ENCODE results near the gene KAT8. TPM values are rescaled to one million over a fixed set of nuclear protein-coding genes. Genes with fewer than 3 reads are reported as not detected.

KAT8 gene
- total and polyA plus RNA-seq, 2 of the 4 experiments (the other 2 are of a cell fraction) = 19.4 to 27.4 TPM

GRCh38 chr16:31108035-31108793 is 9.2 kb upstream of the KAT8 start, which contains the start of gene BCKDK:
BCKDK (plus strand) TSS chr16:31108386; CDS start chr16:31109224, 838 bp downstream.
- Histone ChIP-seq H3K4me2 (ENCODE audit: low read depth, low read length) (peak within 1 kb of the TSS; percentile 93), H2AK5ac (ENCODE audit: low read depth, low read length) (peak within 1 kb of the TSS; percentile 90), H2AFZ (replicated peaks; ENCODE audit: low read length, poor library complexity) (peak within 1 kb of the TSS; percentile 95), H2BK15ac (ENCODE audit: low read depth, low read length) (no peak within 1 kb of the TSS), H3K23ac (ENCODE audit: low read depth, low read length) (peak within 1 kb of the TSS; percentile 38; the same call in 1 of the 2 replicates), H2BK120ac (ENCODE audit: low read depth, low read length) (peak within 1 kb of the TSS; percentile 26; the same call in 1 of the 2 replicates), H3K9ac (ENCODE audit: low read depth, low read length) (peak within 1 kb of the TSS; percentile 75), H4K5ac (ENCODE audit: low read depth, low read length) (peak within 1 kb of the TSS; percentile 91), H4K8ac (ENCODE audit: low read depth in 2 of 2, low read length in 2 of 2) (peak within 1 kb of the TSS; percentile 98 to 100), H3K79me1 (ENCODE audit: low read depth in 1 of 2, low read length in 2 of 2) (peaks cover 18 to 41% of the 10 kb centered on the region in 2 experiments), H2AK9ac (replicated peaks; ENCODE audit: low read depth, low read length, poor library complexity) (peak within 1 kb of the TSS; percentile 95), H3K27ac (ENCODE audit: insufficient read depth, low read length) (peak within 1 kb of the TSS; percentile 76), H3K56ac (ENCODE audit: extremely low read depth, insufficient read depth, low read length) (peak within 1 kb of the TSS; percentile 33; the same call in 1 of the 2 replicates), H2BK5ac (ENCODE audit: low read depth, low read length, poor library complexity, severe bottlenecking) (peak within 1 kb of the TSS; percentile 79), H2BK20ac (ENCODE audit: low read depth, low read length) (no peak within 1 kb of the TSS), H3K4me3 (ENCODE audit: insufficient read depth, low read depth, low read length) (peak within 1 kb of the TSS; percentile 85), H3K14ac (replicated peaks; ENCODE audit: low read depth, low read length) (peak within 1 kb of the TSS; percentile 78), H3K9me1 (ENCODE audit: insufficient read depth, low read length) (peaks cover 11% of the 10 kb centered on the region; the same call in 1 of the 2 replicates), H4K20me1 (ENCODE audit: insufficient read depth, low read length) (no peaks in the 10 kb centered on the region; the same call in 1 of the 2 replicates), H3K27me3 (ENCODE audit: control insufficient read depth, insufficient read depth, low read length) (no peaks in the 10 kb centered on the region), H4K91ac (ENCODE audit: insufficient read depth, low read depth, low read length) (peak within 1 kb of the TSS; percentile 92), H3K9me3 (ENCODE audit: control insufficient read depth, insufficient read depth, low read length) (no peaks in the 10 kb centered on the region), H3K4ac (ENCODE audit: low read depth, low read length) (peak within 1 kb of the TSS; percentile 65), H3K4me1 (ENCODE audit: control insufficient read depth, insufficient read depth, low read length) (peaks cover 5% of the 10 kb centered on the region), H3K18ac (ENCODE audit: low read depth, low read length) (peak within 1 kb of the TSS; percentile 48), H3K36me3 (ENCODE audit: control insufficient read depth, insufficient read depth, low read length) (peaks cover 40% of the 10 kb centered on the region)
- intact Hi-C loops (cut with micrococcal nuclease) = no loop called here
- 8% methylated on average over 34 of the region's 68 CpGs; no CpG with 5 or more reads in 1 of the 2 experiments for WGBS, 2 experiments (ENCODE audit: extremely low coverage in 2 of 2, insufficient read length in 1 of 2)
- ATAC-seq (ENCODE audit: low read depth) = peak; percentile 97
- dilution Hi-C loops (cut with HindIII; ENCODE audit: low sequenced_read_pairs, unreplicated experiment) = no loop called here
- DNase-seq = peak; percentile 60
- no TSS peak for BruUV-seq (replicated peaks)
- TF ChIP-seq NFE2L2 (IDR thresholded peaks at IDR 0.05; ENCODE audit: low read depth, low read length) = no peak
- no peak for TF ChIP-seq SMC3 (IDR thresholded peaks at IDR 0.05; ENCODE audit: low read depth, low read length)
- no peak for TF ChIP-seq CEBPB (IDR thresholded peaks at IDR 0.05; ENCODE audit: low read depth, low read length)
- no peak for TF ChIP-seq BHLHE40 (IDR thresholded peaks at IDR 0.05; ENCODE audit: low read depth, low read length)
- TF ChIP-seq MAZ (IDR thresholded peaks at IDR 0.05; ENCODE audit: borderline replicate concordance, low read depth, low read length) = 0 out of 2 replicates have a peak, but pooled peaks have one; percentile 6
- no peak for TF ChIP-seq RFX5 (IDR thresholded peaks at IDR 0.05; ENCODE audit: low read depth, low read length)
- ChIA-PET CTCF (no interaction called here), POLR2A (ENCODE audit: unreplicated experiment) (no interaction called here)
- in situ Hi-C loops (cut with MboI; ENCODE audit: low sequenced_read_pairs) = no loop called here
